HG02943 (cell line): Measurements from ENCODE around the gene CATSPER4.

Experiments used
- ATAC-seq: cut with Tn5 transposase; IDR thresholded peaks from one replicate; pipeline ENCODE4 v1.9.1; 2021; ENCODE audit warnings: mild to moderate bottlenecking, low read depth, moderate library complexity; ENCODE audit not compliant: unreplicated experiment

CATSPER4 gene

DNA sequence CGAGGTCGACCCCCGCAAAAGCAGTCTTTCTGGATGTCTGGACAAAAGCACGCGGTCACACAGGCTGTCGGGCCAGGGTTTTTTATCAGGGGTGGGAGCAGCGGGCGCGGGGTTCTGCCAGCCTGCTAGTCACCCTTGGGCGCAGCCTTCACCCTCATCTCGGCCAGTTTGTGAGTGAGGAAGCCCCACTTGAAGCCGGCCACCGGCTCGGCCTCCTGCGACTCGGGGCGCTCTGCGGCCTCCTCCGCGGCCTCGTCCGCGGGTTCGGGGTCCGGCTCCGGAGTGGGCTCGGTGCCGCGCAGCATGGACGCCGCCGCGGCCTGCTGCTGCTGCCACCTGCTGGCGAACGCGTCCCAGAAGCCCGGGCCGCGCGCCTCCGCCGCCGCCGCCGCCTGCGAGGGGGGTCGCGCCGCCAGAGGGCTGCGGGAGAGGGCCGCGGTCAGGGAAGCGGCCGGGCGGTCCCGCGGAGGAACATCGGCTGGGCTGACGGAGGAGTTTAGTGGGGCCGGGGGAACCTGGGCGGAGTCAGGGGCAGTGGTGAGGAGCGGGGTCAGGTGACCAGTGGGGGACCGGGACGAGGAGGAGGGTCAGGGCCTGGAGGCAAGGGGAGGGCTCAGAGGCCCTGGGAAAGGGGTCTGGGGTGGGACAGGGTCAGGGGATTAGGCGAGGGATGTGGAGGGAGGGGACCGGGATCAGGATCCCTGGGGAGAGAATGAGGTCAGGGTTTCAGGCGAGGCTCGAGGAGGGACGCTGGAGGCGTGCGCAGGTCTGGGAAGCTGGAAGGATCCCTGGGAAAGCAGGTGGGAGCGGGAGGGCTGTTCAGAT, 26.2 kb upstream of the CATSPER4 start:
- no peak for ATAC-seq

DNA sequence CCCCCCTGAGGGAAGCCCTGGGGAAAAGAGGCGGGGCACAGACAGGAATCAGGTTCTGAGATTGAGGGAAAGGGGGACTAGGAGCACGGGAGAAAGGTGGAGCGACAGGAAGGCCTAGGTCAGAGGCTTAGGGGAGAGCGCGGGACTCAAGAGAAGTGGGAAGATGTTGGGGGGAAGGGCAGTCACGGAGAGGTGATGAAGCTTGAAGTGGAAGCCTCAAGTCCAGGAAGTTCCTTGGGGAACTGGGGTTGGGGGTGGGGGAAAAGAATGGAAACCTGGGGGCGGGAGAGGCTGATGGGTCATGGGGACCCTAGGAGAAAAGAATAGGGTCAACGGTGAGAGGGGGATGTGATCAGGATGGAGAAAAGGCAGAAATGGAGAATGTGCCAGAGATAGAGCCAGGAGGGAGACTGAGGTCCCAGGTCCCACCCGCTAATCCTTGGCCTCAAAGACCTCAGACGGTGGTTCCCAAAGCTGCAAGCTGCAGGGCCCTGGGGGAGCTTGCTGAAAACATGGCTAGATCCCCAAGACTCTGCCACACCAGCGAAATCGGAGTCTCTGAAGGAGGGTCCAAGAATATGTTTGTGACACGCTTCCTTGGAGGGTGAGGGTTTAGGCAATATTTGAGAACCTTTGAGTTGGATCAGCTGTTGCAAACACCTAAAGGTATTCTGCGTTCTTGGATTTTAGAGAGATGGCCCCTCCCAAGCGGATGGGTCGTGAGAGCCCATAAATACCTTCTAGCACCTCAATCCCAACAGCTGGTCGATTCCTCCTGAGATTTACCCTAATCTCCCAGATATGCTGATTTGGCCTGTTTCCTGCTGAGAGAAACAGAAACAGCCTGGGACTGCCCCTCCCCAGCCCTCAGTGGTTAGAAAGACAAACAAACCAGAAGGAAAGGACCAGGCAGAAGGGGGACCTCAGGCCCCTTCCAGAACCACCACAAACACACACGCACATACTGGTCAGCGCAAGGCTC, 25.2 kb upstream of the CATSPER4 start:
- ATAC-seq = no peak

DNA sequence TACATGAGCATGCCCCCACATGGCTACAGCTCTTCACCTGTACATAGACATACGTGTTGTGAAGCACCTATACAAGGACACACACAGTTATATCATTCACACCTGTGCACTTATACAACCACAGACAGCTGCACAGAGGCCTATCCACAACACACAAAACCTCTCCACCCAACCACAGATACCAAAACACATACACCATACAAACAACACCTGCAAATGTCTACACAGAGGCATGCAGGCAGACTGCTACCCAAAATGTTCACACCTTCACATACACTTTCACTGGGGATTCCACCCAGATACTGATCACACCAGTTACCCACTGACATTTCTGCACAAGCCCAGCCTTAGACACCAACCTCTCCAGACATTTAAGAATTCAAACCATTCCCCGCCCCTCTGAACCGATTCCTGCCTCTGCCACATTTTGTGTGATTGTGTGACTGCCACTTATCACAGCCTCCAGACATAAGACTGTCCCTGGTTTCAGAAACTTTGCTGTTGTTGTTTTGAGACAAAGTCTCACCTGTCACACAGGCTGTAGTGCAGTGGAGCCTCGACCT, 23.6 kb upstream of the CATSPER4 start:
- ATAC-seq = no peak

DNA sequence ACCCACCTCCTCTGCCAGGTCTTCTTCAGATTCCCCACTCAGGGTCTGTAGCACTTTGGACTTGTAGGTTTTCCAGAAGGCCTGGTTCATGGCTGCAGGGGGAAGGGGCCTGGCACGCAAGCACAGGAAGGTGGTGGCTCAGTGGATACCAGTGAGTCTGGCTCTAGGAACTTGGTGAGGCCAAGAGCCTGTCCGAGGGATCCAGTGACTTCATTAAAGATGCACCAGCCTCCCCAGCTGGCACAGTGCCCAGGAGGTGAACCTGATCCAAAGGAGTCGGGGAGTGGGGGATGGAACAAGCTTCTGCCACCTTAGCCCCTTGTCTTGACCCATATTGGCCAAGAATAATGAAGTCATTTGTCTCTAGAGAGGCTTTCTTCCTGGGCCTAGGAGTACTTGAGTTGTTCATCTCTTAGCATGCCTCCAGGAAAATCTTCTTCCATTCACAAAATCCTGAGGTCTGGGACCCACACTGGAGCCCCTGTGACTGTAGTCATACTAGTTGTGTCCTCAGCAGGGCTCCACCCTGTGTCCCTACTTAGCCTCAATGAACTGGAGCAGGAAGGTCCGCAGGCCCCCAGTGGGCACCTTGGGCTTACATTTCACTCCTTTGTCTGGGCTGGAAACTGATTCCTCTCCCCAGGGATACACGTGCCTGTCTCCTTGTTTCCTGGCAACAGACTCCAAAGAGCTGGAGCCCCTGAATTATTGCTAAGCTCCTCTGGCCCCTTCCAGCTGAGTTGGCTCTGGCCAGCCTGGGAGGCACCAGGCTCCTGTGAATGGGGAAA, 21.8 kb upstream of the CATSPER4 start, which contains the start of gene C1orf232:
Gene C1orf232 (minus strand): TSS at position 554 of the 788 bp plus-strand sequence. CDS start 464 bp downstream, at position 90.
- no peak for ATAC-seq

DNA sequence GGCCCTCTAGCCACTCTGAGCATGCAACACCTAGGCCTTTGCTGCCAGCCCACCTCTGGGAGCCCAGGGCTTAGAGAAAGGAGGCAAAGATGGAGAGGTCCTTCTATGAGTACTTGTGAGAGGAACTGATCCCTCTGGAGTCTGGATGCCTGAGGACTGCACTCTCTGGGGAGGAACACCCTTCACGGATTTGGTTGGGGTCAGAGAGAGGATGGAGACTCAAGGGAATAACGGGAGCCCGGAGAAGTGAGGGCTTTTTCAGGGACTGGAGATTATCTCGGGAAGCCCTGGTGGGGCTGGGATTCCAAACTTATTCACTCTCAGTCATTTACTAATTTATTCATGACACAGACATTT, 21.2 kb upstream of the CATSPER4 start:
- no peak for ATAC-seq

DNA sequence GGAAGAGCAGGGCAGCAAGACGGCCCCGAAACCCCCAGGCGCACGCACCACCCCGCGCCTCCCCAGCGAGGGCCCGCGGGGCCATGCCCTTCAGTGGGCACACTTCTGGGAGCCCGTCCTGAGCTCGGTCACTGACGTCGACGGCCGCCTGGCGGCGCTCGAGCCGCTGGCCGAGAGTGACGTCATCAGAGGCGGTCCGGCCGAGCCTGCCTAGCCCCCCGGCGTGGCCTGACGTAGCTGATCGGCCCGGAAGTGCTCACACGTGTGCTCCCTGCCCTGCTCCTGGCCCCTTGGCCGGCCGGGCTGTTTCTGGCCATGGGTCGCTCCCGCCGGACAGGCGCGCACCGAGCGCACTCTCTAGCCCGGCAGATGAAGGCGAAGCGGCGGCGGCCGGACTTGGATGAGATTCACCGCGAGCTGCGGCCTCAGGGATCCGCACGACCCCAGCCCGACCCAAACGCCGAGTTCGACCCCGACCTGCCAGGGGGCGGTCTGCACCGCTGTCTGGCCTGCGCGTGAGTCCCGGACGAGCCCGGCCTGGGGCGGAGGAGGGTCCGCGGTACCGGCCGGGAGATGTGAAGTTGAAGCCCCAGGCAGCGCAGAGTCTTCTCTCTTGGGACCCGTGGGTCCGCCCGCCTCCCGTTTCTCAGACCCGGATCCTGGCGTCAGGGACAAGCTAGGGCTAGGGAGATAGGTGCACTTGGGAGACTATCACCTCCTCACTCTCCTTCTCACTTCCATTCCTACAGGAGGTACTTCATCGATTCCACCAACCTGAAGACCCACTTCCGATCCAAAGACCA, 20.5 kb upstream of the CATSPER4 start, which contains the start of gene ZNF593:
Gene ZNF593 (plus strand): TSS at position 240 of the 803 bp plus-strand sequence. CDS start 76 bp downstream, at position 316.
- ATAC-seq = peak; percentile 75

DNA sequence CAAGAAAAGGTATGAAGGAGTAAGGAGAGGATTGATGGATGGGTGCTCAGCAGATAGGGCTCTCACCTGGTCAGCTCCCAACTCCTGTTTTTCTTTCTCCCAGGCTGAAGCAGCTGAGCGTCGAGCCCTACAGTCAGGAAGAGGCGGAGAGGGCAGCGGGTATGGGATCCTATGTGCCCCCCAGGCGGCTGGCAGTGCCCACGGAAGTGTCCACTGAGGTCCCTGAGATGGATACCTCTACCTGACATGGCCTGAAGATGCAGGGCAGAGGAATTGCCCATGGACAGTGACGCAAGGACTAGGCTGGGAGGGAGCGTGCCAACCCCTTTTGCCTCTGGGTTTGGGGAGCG, 20.0 kb upstream of the CATSPER4 start:
- ATAC-seq = no peak

DNA sequence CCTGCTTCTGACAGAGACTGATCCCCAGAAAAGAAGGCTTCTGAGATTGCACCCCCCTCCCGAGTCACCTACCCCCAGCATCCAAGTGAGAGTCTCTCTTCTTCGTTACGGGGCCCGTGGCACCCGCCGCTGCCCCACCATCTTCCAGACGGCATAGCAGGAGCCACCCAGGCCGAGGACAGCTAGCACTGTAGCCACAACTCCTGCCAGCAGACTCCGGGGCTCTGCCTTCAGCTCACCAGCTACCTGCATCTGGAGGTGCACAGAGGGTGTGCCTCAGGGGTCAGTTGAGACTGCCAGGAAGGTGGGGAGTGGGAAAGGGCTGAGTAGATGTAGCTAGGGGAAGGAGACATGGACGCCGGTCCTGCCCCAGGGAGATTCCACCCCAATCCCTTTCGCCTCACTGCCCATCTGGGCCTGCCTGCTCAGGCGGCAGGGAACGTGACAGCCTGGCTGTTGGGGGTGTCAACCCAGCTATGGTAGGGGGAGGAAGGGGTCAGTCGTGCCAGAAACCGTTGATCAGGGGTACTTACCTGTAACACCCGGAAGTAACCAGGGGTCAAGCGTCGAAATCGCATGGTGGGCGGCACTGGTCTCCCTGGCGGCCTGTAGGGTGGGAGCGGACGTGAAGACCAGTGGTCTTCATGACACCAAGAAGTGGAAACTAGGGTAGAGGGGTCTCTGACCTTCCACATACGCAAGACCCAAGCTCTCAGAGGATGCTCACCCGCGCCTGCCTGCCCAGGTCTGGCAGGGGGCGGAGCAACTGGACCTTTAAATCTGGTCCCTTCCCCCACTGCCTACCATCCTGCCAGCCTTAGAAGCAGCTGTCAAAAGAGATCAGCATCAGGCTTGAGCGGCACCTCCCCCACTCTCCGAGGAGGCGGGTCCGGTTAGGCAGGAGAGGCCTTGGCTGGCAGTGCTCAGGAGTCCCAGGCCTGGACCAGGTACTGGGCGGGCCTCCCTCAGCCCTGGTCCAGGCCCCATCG, 19.0 kb upstream of the CATSPER4 start, which contains the start of gene ZNF593OS:
Gene ZNF593OS (minus strand): TSS at position 749 of the 989 bp plus-strand sequence. CDS start 171 bp downstream, at position 578.
- no peak for ATAC-seq

DNA sequence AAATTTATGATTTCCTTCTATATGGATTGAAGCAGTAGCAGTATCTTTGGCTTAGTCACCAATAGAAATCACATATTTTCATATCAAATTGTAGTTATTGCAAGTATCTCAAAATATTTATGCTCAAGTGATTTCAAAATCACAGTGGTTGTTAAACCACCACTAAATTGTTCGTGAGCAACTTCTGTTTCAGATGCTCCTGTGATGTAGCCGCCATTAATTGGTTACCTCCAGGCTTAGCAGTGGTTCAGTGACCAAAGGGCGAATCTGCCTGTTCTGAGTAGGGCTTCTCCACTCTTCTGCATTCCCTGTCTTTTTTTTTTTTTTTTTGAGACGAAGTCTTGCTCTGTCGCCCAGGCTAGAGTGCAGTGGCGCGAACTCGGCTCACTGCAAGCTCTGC, 15.1 kb upstream of the CATSPER4 start:
- no peak for ATAC-seq

DNA sequence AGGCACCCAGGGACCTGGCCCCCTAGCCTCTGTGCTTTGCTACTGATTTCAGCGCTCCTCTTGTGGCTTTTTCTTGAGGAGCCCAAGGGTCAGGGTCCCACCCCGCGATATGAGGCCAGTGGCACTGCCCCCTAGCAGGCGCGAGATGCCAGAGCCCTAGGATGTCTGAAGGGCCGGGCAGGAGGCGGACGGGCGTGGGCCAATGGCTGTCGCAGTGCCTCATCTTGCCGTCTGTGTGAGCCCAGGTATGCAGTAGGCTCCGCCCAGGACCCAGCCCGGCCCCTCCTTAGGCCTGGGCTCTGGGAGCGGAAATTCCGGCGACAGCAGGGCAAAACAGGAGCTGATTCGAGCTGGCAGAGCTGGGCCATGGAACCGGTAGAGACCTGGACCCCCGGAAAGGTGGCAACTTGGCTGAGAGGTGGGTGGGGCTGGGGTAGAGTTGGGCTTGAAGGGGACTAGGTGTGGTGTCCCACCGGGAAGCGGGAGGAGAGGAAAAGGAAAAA, 13.2 kb upstream of the CATSPER4 start, which contains the start of gene CNKSR1:
Gene CNKSR1 (plus strand): TSS at position 310 of the 503 bp plus-strand sequence. CDS start 57 bp downstream, at position 367.
- no peak for ATAC-seq

DNA sequence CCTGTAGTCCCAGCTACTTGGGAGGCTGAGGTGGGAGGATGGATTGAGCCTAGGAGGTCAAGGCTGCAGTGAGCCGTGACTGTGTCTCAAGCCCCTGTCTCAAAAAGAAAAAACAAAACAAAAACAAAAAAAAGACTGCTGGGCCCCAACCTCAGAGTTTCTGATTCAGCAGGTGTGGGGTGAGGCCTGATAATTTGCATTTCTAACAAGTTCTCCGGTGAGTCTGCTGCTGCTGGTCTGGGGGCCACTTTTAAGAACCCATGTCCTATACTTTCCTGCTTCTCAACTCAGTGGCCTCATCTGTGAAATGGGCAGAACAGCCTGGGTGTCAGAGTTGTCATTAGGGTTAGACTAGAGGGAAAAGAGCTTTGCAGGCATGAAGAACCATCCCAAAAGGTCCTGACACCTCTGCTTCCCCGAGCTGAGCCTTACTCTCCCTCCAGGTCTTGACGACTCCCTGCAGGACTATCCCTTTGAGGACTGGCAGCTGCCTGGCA, 10.3 kb upstream of the CATSPER4 start:
- ATAC-seq = no peak

DNA sequence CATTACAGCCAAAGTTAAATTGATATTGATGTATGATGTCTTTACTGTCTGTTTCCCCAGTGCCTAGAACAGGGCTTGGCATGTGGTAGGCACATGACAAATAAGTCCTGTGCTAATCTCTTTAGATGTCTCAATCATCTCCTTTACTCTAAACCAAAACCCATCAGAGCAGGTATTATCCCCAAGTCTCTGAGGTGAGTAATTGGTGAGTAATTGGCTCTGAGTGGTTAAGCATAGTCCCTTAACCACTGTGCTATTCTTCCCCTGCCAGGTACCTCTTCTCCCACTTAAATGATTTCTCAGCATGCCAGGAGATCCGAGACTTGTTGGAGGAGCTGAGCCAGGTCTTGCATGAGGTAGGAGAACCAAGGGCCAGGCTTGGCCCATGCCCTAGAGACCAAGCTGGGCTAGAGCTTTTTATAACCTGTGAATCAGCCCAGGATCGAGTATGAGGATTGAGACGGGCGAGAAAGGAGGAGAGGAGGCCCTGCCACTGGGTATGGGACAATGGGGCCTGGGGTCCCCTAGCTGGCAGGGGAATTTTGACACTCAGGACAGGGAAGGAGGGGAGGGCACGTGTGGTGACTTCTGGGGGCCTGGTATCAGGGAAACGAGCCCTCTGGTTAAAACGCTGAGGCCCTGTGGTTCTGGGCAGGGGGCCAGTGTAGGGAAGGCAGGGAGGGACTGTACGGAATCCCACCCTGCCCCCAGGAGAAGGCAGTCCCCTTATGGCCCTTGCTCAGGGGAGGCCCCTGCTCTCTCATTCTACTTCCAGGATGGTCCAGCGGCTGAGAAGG, 8.6 kb upstream of the CATSPER4 start:
- ATAC-seq = no peak

DNA sequence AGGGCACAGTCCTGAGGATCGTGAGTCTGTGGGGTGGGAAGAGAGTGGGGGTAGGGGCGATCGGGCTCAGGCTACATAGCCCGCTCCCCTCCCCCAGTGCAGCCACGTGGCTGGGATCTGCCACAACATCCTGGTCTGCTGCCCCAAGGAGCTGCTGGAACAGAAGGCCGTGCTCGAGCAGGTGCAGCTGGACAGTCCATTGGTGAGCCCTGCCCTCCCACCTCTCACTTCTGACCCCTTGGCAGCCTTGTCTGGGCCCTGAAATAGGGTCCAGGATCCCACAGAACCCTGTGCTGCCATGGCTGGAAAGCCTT, 8.1 kb upstream of the CATSPER4 start:
- no peak for ATAC-seq

DNA sequence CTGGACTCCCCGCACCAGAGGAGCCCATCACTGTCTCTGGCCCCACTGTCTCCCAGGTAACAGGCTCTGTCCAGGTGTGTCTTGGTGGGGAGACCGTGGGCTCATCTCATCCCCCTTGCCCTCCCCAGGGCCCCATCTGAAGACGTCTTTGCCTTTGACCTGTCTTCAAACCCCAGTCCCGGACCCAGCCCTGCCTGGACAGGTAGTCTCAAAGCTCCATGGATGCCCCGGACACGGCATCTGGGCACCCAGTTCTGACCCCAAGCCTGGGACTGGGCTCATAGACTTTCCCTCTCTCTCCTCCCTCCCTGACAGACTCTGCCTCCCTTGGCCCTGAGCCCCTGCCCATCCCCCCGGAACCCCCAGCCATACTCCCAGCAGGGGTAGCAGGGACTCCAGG, 6.3 kb upstream of the CATSPER4 start:
- no peak for ATAC-seq

DNA sequence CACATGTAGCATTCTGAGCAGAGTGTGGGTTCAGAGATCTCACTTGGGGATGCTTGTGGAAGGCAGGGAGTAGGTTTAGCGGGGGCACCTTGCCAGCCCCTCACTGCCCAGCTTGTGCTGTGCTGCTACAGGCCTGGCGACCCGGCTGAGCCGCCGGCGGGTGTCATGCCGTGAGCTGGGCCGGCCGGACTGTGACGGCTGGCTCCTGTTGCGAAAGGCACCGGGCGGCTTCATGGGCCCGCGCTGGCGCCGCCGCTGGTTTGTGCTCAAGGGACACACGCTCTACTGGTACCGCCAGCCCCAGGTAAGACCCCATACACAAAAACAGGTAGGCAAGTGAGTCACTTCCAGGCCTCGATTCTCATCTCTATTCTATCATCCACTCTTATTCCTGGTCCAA, 5.5 kb upstream of the CATSPER4 start:
- ATAC-seq = no peak

DNA sequence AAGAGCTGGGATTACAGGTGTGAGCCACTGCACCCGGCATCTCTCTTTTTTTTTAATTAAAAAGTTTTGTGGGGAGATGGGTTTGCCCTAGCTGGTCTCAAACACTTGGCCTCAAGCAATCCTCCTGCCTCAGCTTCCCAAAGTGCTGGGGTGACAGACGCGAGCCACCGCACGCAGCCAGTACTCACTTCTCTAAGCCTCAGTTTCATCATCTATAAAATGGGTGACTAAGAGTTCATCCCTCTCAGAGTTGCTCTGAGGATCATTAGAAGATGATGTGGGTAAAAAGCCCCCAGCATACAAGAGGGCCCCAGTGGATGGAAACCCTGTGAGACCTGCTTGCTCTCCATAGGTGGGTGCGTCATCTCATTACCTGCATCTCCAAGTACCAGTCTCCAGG, 2.5 kb upstream of the CATSPER4 start:
- ATAC-seq = no peak

DNA sequence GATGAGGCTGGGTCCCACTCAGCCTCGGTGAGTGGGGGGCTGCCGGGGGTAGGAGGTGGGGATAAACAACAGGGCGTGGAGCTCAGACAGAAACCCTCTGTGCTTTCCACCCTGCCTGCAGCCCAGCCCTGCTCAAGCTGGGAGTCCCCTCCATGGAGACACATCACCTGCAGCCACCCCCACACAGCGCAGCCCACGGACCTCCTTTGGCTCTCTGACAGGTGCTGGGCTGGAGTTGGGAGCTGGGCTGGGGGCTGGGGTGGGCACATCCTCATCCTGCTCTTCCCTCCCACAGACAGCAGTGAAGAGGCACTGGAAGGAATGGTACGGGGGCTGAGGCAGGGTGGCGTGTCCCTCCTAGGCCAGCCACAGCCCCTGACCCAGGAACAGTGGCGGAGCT, 1.9 kb upstream of the CATSPER4 start:
- no peak for ATAC-seq
